ENCODE measurements around the gene FAM186B.

The FAM186B gene

DNA sequence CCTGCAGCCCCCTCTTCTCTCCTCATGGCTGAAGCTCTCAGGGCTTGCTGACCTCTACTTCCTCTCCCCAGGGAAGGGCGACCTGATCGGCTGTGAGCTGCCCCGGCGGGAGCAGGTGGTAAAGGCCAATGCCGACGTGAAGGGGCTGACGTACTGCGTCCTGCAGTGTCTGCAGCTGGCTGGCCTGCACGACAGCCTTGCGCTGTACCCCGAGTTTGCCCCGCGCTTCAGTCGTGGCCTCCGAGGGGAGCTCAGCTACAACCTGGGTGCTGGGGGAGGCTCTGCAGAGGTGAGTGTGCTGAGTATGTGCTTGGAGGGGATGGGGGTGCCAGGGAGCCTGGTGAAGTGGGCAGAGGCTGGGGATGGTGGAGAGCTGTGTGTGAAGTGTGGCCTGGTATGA is 51.2 kb downstream of the FAM186B start:
- in situ Hi-C loops (cut with MboI; ENCODE audit: low sequenced_read_pairs) = no loop called here

- in situ Hi-C loops (cut with MboI; ENCODE audit: low sequenced_read_pairs) = no loop called here
Observed at GRCh38 chr12:49553512-49554088, 51.8 kb downstream of the FAM186B start.

GRCh38 chr12:49552899-49553298 is 52.5 kb downstream of the FAM186B start:
- in situ Hi-C loops (cut with MboI; ENCODE audit: low sequenced_read_pairs) = no loop called here

- in situ Hi-C loops (cut with MboI; ENCODE audit: low sequenced_read_pairs) = no loop called here
Observed at GRCh38 chr12:49552425-49552824, 53.0 kb downstream of the FAM186B start.

GRCh38 chr12:49552014-49552413 is 53.4 kb downstream of the FAM186B start:
- in situ Hi-C loops (cut with MboI; ENCODE audit: low sequenced_read_pairs) = no loop called here

DNA sequence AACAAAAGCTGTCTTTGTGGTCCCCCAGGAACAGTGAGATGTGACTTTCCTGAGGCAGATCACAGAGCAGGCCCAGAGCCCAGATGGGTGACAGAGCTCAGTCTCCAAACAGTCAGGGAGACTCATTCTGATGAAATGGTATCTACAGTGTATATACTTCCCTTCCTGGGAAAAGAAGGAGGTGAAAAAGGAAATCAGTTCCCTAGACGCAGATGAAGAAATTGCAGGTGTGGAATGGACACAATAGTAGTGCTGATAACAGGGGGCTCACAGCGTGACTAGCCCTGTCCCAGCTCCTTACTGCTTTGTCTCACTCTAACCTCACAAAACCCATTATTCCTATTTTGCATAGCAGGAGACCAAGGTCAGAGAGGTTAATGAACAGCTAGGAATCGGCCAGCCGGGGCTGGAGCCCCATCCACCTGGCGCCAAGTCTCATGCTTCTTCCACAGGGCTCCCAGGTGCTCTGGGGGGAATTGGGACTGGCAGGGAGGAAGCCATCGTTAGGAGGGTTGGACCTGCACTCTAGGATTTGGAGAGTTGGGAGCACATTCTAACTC is 54.7 kb downstream of the FAM186B start:
- in situ Hi-C loops (cut with MboI; ENCODE audit: low sequenced_read_pairs) = no loop called here

DNA sequence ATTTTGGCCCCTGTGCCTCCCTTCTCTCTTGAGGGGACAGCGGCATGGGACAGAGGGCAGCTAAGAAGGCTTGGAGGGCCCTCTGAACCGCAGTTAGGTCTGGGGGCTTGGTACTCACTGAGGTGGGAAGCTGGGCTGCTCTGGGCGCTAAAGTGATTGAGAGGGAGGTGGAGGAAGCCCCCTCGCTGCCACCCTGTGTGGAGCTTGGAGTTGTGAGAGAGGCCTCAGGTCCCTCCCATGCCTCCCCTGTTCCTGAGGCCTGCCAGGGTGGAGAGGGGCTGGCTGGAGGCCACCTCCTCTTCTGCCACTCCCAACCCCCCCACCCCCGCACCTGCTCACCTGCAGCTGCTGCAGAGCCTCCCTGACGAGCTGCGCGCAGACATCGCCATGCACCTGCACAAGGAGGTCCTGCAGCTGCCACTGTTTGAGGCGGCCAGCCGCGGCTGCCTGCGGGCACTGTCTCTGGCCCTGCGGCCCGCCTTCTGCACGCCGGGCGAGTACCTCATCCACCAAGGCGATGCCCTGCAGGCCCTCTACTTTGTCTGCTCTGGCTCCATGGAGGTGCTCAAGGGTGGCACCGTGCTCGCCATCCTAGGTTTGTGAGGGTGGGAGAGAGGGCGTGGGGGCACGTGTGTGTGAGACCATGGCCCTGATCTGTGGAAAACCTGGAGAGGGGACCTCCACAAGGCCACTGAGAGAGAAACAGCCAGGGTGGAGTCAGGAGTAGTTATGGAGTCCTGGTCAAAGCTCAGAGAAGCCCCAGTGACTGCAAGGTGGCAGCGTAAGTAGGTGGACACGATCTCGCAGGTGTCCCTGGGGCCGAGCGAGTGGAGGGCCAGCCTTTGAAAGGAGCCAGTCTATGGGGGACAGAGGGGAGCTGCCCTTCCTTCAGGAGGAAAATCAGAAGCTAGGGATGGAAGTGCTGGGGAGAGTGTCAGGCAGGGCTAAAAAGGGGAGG is 55.4 kb downstream of the FAM186B start:
- in situ Hi-C loops (cut with MboI; ENCODE audit: low sequenced_read_pairs) = no loop called here

- in situ Hi-C loops (cut with MboI; ENCODE audit: low sequenced_read_pairs) = no loop called here
Observed at GRCh38 chr12:49548822-49549648, 56.4 kb downstream of the FAM186B start.

GRCh38 chr12:49548481-49548821 is 57.0 kb downstream of the FAM186B start:
- in situ Hi-C loops (cut with MboI; ENCODE audit: low sequenced_read_pairs) = no loop called here

DNA sequence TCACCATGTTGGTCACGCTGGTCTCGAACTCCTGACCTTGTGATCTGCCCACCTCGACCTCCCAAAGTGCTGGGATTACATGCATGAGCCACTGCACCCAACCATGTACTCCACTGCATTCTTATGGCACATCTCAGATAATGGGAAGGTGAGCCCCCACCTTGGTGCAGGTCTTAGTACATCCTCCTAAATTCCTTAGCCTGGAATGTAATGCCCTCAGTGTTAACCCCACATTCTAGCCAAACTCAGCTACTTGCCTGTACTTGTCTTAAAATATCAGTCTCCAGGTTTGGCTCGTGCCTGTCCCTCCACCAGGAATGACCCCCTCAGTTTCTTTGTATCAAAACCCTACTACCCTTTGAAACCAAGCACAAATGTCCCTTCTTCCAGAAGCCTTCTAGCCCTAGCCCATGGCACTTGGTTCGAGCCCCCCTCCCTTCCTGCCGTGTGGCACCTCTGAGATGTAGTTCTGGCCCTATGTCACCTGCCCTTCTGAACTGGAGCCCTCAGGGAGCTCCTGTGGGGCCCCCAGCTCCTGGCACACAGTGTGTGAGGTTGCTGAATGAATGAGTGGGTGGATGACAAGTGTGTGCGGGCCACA is 58.2 kb downstream of the FAM186B start:
- in situ Hi-C loops (cut with MboI; ENCODE audit: low sequenced_read_pairs) = no loop called here

- in situ Hi-C loops (cut with MboI; ENCODE audit: low sequenced_read_pairs) = no loop called here
Observed at GRCh38 chr12:49546481-49546880, 59.0 kb downstream of the FAM186B start.

GRCh38 chr12:49545815-49546214 is 59.6 kb downstream of the FAM186B start:
- in situ Hi-C loops (cut with MboI; ENCODE audit: low sequenced_read_pairs) = no loop called here

- in situ Hi-C loops (cut with MboI; ENCODE audit: low sequenced_read_pairs) = no loop called here
Observed at GRCh38 chr12:49543914-49544815, 61.3 kb downstream of the FAM186B start.

GRCh38 chr12:49543221-49543913 is 62.1 kb downstream of the FAM186B start:
- in situ Hi-C loops (cut with MboI; ENCODE audit: low sequenced_read_pairs) = no loop called here

- in situ Hi-C loops (cut with MboI; ENCODE audit: low sequenced_read_pairs) = no loop called here
Observed at GRCh38 chr12:49542592-49543160, 62.8 kb downstream of the FAM186B start.

DNA sequence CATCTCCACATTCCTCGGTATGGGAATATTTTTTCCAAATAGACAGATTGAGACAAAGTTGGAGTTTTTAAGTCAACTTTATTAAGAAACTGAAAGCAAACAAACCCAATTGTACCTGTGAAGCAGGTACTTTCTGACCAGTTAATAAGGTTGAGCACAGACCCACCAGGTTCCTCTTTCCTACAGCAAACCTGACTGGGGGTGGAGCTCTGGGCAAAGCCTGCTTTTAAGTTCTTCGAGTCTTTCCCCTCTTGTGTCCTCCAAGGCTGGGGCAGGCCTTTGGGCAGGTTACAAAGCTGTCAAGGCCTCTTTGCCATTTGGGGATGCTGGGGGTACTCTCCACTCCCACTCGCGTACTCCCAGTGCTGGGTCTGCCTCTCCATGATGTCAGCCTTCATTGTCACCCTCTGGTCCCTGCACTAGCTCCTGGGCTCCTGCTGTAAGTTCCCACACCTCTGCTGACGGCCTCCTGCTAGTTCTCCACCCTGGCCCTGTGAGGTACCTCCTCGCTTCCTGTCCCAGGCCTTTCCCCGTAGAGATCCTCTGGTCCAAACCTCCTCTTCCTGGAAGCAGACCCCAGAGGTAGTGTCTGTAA is 63.4 kb downstream of the FAM186B start:
- in situ Hi-C loops (cut with MboI; ENCODE audit: low sequenced_read_pairs) = no loop called here

GRCh38 chr12:49541140-49541861 is 64.1 kb downstream of the FAM186B start:
- in situ Hi-C loops (cut with MboI; ENCODE audit: low sequenced_read_pairs) = no loop called here
